ENCODE results near the gene EIF4G3. TPM values are rescaled to one million over a fixed set of nuclear protein-coding genes. Genes with fewer than 3 reads are reported as not detected.

Gene EIF4G3
- total RNA-seq, 1 donor from 2014 or later, result 33.9 TPM

DNA sequence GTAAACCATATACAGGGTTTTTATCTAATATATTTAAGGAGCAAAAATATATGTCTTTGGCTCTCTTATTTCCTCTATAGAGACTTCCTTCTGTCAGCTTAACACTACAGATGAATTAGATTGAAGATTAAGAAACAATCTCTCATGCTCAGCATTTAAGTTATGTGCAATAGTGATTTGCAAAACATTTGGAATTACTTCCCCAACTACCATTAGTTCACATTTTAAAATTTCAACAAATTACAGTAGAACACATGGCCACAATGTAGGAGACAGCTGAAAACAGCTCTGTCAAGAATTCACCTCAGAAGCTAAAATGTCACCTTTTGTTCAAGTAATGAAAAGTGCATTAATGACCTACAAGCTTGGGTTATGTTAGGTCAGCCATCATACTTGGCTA, 177.9 kb downstream of the EIF4G3 start:
- H3K27ac ChIP-seq (replicated peaks), result no peak overlapping the region
- H3K4me3 ChIP-seq, result no peak overlapping the region
- intact Hi-C loops (cut with micrococcal nuclease), result no loop called here
- H3K9me3 ChIP-seq (replicated peaks), result no peaks in the 10 kb centered on the region
- H3K36me3 ChIP-seq, result no peaks in the 10 kb centered on the region
- TF ChIP-seq, protein P1, sequence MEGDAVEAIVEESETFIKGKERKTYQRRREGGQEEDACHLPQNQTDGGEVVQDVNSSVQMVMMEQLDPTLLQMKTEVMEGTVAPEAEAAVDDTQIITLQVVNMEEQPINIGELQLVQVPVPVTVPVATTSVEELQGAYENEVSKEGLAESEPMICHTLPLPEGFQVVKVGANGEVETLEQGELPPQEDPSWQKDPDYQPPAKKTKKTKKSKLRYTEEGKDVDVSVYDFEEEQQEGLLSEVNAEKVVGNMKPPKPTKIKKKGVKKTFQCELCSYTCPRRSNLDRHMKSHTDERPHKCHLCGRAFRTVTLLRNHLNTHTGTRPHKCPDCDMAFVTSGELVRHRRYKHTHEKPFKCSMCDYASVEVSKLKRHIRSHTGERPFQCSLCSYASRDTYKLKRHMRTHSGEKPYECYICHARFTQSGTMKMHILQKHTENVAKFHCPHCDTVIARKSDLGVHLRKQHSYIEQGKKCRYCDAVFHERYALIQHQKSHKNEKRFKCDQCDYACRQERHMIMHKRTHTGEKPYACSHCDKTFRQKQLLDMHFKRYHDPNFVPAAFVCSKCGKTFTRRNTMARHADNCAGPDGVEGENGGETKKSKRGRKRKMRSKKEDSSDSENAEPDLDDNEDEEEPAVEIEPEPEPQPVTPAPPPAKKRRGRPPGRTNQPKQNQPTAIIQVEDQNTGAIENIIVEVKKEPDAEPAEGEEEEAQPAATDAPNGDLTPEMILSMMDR (IDR thresholded peaks at IDR 0.05; ENCODE audit: borderline replicate concordance), result no peak
- no peaks in the 10 kb centered on the region for H3K4me1 ChIP-seq
- H3K27me3 ChIP-seq (ENCODE audit: low read depth), result no peaks in the 10 kb centered on the region
- DNase-seq, result no peak

GRCh38 chr1:20997602-20998224, 179.0 kb downstream of the EIF4G3 start:
- no peaks in the 10 kb centered on the region for H3K4me1 ChIP-seq
- no peaks in the 10 kb centered on the region for H3K36me3 ChIP-seq
- H3K27me3 ChIP-seq (ENCODE audit: low read depth), result no peaks in the 10 kb centered on the region
- no peaks in the 10 kb centered on the region for H3K9me3 ChIP-seq (replicated peaks)
- no peak for DNase-seq
- intact Hi-C loops (cut with micrococcal nuclease), result no loop called here
- no peak overlapping the region for H3K4me3 ChIP-seq
- no peak overlapping the region for H3K27ac ChIP-seq (replicated peaks)
- TF ChIP-seq, protein P1 (IDR thresholded peaks at IDR 0.05; ENCODE audit: borderline replicate concordance), result no peak

DNA sequence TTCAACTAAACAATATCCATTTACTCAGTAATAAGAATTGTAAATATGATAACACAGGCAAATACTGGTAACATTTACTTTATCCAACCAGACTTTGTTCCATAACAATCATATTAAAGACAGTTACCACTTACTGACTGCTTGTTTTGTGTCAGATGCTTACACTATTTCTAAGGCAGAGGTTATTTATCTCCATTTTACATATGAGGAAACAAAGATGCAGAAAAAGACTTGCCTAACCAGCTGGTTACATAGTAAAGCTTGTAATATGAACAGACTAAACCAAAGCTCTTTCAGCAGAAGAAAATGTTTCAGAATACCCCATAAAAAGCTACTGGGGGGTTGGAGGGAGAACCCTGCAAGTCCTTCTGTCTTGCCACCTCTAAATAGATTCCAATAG, 180.1 kb downstream of the EIF4G3 start:
- H3K4me1 ChIP-seq, result no peaks in the 10 kb centered on the region
- H3K9me3 ChIP-seq (replicated peaks), result no peaks in the 10 kb centered on the region
- intact Hi-C loops (cut with micrococcal nuclease), result no loop called here
- TF ChIP-seq, protein P1 (IDR thresholded peaks at IDR 0.05; ENCODE audit: borderline replicate concordance), result no peak
- H3K27ac ChIP-seq (replicated peaks), result no peak overlapping the region
- H3K36me3 ChIP-seq, result no peaks in the 10 kb centered on the region
- no peak for DNase-seq
- no peak overlapping the region for H3K4me3 ChIP-seq
- H3K27me3 ChIP-seq (ENCODE audit: low read depth), result no peaks in the 10 kb centered on the region

DNA sequence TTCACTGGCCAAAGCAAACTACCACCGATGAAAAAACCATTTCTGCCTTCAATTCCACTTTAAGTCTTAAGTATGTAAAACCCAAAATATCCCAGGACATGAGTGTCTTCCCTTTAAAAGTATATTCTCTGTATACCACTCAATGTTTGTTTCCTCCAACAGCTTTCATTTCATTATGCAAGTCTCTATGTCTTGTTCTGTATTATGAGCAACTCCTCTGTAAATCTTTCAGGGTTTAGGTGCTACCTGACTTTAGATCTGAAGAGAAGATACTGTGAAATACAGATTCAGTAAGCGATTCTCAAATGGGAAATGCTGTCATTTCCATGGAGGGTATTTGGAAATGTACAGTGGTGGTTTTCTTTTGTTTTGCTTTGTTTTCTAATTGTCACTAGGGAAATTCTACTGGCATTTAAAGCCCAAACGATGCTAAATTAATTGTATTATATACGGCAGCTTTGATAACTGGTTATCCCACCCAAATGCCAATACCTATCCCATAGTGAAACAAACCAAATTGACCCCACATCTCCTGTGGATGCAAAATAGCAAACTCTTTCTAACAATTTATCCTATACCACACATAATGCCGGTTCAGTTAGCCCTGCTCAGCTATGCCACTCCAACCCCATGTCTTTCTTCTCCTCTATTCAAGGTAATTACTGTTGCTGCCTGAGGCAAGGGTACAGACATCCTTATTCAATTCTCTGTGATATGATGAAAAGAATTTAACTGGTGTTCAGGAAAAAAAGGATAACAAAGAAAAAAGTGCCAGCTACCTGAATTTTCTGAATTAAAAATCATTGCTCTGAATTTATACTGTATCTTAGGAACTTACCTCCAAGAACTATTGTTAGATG, 182.8 kb downstream of the EIF4G3 start:
- no peak overlapping the region for H3K4me3 ChIP-seq
- no peaks in the 10 kb centered on the region for H3K27me3 ChIP-seq (ENCODE audit: low read depth)
- DNase-seq, result no peak
- H3K4me1 ChIP-seq, result no peaks in the 10 kb centered on the region
- no peaks in the 10 kb centered on the region for H3K9me3 ChIP-seq (replicated peaks)
- H3K27ac ChIP-seq (replicated peaks), result no peak overlapping the region
- intact Hi-C loops (cut with micrococcal nuclease), result no loop called here
- H3K36me3 ChIP-seq, result no peaks in the 10 kb centered on the region
- TF ChIP-seq, protein P1 (IDR thresholded peaks at IDR 0.05; ENCODE audit: borderline replicate concordance), result no peak

GRCh38 chr1:20992322-20993056, 184.2 kb downstream of the EIF4G3 start:
- Histone ChIP-seq H3K27ac (replicated peaks) (no peak overlapping the region), H3K4me3 (no peak overlapping the region), H3K27me3 (ENCODE audit: low read depth) (no peaks in the 10 kb centered on the region), H3K36me3 (no peaks in the 10 kb centered on the region), H3K9me3 (replicated peaks) (no peaks in the 10 kb centered on the region), H3K4me1 (peaks cover 7% of the 10 kb centered on the region)
- intact Hi-C loops (cut with micrococcal nuclease), result no loop called here
- no peak for DNase-seq
- TF ChIP-seq, protein P1 (IDR thresholded peaks at IDR 0.05; ENCODE audit: borderline replicate concordance), result no peak
